Astrocyte (in vitro differentiated cells and primary cell): ENCODE results near the gene PRKD2.

Experiments used
- EZH2 ChIP-seq: IDR thresholded peaks from 2 replicates; pipeline ENCODE4 v1.6.1; 2012; ENCODE audit warnings: mild to moderate bottlenecking, low read length, inconsistent platforms; ENCODE audit not compliant: insufficient read depth
- TF ChIP-seq, protein P1 (sequence below): IDR thresholded peaks from 2 replicates; pipeline ENCODE4 v1.5.1; 2011; ENCODE audit warnings: low read depth, mild to moderate bottlenecking, inconsistent platforms, low read length, moderate library complexity; ENCODE audit not compliant: insufficient read depth

- TF ChIP-seq, protein P1, sequence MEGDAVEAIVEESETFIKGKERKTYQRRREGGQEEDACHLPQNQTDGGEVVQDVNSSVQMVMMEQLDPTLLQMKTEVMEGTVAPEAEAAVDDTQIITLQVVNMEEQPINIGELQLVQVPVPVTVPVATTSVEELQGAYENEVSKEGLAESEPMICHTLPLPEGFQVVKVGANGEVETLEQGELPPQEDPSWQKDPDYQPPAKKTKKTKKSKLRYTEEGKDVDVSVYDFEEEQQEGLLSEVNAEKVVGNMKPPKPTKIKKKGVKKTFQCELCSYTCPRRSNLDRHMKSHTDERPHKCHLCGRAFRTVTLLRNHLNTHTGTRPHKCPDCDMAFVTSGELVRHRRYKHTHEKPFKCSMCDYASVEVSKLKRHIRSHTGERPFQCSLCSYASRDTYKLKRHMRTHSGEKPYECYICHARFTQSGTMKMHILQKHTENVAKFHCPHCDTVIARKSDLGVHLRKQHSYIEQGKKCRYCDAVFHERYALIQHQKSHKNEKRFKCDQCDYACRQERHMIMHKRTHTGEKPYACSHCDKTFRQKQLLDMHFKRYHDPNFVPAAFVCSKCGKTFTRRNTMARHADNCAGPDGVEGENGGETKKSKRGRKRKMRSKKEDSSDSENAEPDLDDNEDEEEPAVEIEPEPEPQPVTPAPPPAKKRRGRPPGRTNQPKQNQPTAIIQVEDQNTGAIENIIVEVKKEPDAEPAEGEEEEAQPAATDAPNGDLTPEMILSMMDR, result no peak
- TF ChIP-seq EZH2, result no peak
These were observed 42.3 kb upstream of the PRKD2 start for GRCh38 chr19:46759206-46759605.
